GM10266 (cell line): ENCODE measurements around the gene RSF1.

ENCODE experiments used
- DNase-seq: peaks from one replicate; pipeline ENCODE4 v3.0.0; 2012; ENCODE audit errors: extremely low spot score
- CTCF ChIP-seq: IDR thresholded peaks from 2 replicates; pipeline ENCODE4 v1.5.1; 2012; ENCODE audit warnings: mild to moderate bottlenecking, low read depth; ENCODE audit not compliant: control insufficient read depth, insufficient read depth; ENCODE audit errors: missing control alignments

RSF1 gene

GRCh38 chr11:77697865-77698264 lies 122.7 kb downstream of the RSF1 start:
- no peak for TF ChIP-seq CTCF
- DNase-seq, result no peak

GRCh38 chr11:77695417-77695816 lies 125.1 kb downstream of the RSF1 start:
- no peak for TF ChIP-seq CTCF
- no peak for DNase-seq

- DNase-seq, result no peak
- no peak for TF ChIP-seq CTCF
Observed at GRCh38 chr11:77690649-77691048, 129.9 kb downstream of the RSF1 start.

- TF ChIP-seq CTCF, result no peak
- no peak for DNase-seq
Observed at GRCh38 chr11:77687088-77687487, 133.4 kb downstream of the RSF1 start.

- TF ChIP-seq CTCF, result no peak
Observed at GRCh38 chr11:77677138-77677537, 143.4 kb downstream of the RSF1 start.

GRCh38 chr11:77672264-77672663 lies 148.3 kb downstream of the RSF1 start:
- DNase-seq, result no peak
- no peak for TF ChIP-seq CTCF

More at GRCh38 chr11:77677138-77677537, 143.4 kb downstream of the RSF1 start:
- no peak for DNase-seq

- TF ChIP-seq CTCF, result no peak
- DNase-seq, result no peak
Observed at GRCh38 chr11:77669848-77670511, 150.5 kb downstream of the RSF1 start.
